ENCODE measurements around the gene ZDHHC5. TPM values are rescaled to one million over a fixed set of nuclear protein-coding genes. Genes with fewer than 3 reads are reported as not detected.

Gene ZDHHC5
- total RNA-seq, 1 experiment from 2014 or later = 51.6 TPM

- TF ChIP-seq AR (CRISPR knock-in tag; IDR thresholded peaks at IDR 0.05) (0 out of 2 replicates have a peak, but pooled peaks have one; percentile 16), ZMAT4 (CRISPR knock-in tag; IDR thresholded peaks at IDR 0.05) (0 out of 2 replicates have a peak, but pooled peaks have one; percentile 73), NR3C1 (CRISPR knock-in tag; conservative IDR thresholded peaks at IDR 0.05; ENCODE audit: low read depth) (peak; percentile 95; the same call in 1 of the 2 replicates), ZNF416 (CRISPR knock-in tag; IDR thresholded peaks at IDR 0.05) (peak; percentile 5; the same call in 1 of the 2 replicates), ZNF138 (CRISPR knock-in tag; conservative IDR thresholded peaks at IDR 0.05) (no peak; the same call in 1 of the 2 replicates), CBFB (CRISPR knock-in tag; IDR thresholded peaks at IDR 0.05; ENCODE audit: low read depth) (peak; percentile 93), GRHL2 (CRISPR knock-in tag; IDR thresholded peaks at IDR 0.05; ENCODE audit: insufficient replicate concordance, severe bottlenecking) (no peak), SMAD4 (CRISPR knock-in tag; IDR thresholded peaks at IDR 0.05) (peak; percentile 66; the same call in 1 of the 2 replicates), SOX15 (CRISPR knock-in tag; IDR thresholded peaks at IDR 0.05) (no peak), ELF4 (CRISPR knock-in tag; IDR thresholded peaks at IDR 0.05; ENCODE audit: low read depth) (no peak), ZBTB21 (CRISPR knock-in tag; IDR thresholded peaks at IDR 0.05; ENCODE audit: borderline replicate concordance) (peak; percentile 83), ZNF219 (CRISPR knock-in tag; IDR thresholded peaks at IDR 0.05; ENCODE audit: borderline replicate concordance) (no peak; the same call in 1 of the 2 replicates), HMGA2 (CRISPR knock-in tag; IDR thresholded peaks at IDR 0.05) (no peak; the same call in 1 of the 2 replicates), GTF2I (CRISPR knock-in tag; conservative IDR thresholded peaks at IDR 0.05) (no peak), MXD4 (CRISPR knock-in tag; IDR thresholded peaks at IDR 0.05; ENCODE audit: borderline replicate concordance) (no peak), STAT6 (CRISPR knock-in tag; conservative IDR thresholded peaks at IDR 0.05; ENCODE audit: low read depth) (0 out of 2 replicates have a peak, but pooled peaks have one; percentile 87), JUN (CRISPR knock-in tag; IDR thresholded peaks at IDR 0.05) (no peak; the same call in 1 of the 2 replicates), ZSCAN18 (CRISPR knock-in tag; IDR thresholded peaks at IDR 0.05) (no peak), USF1 (CRISPR knock-in tag; IDR thresholded peaks at IDR 0.05) (peak; percentile 96), AFF4 (CRISPR knock-in tag; IDR thresholded peaks at IDR 0.05; ENCODE audit: borderline replicate concordance) (peak; percentile 96; the same call in 1 of the 2 replicates), ZNF396 (CRISPR knock-in tag; IDR thresholded peaks at IDR 0.05; ENCODE audit: borderline replicate concordance) (no peak), ATF6 (CRISPR knock-in tag; IDR thresholded peaks at IDR 0.05) (no peak), ZNF423 (CRISPR knock-in tag; IDR thresholded peaks at IDR 0.05) (no peak)
These were observed 73.5 kb downstream of the ZDHHC5 start, which contains the start of gene SELENOH (continued) for GRCh38 chr11:57741132-57742086.

All from WTC11 (cell line).